HG03342 (cell line): ENCODE data around the gene RASA3.
"Not testable (repeated sequence)": the region's sequence is repeated elsewhere in the genome, so short reads cannot be mapped to it uniquely, and the experiment has no call there.

Experiments
- ATAC-seq: cut with Tn5 transposase; IDR thresholded peaks from one replicate; pipeline ENCODE4 v1.9.1; 2021; ENCODE audit warnings: mild to moderate bottlenecking, moderate library complexity; ENCODE audit not compliant: unreplicated experiment

The RASA3 gene

DNA sequence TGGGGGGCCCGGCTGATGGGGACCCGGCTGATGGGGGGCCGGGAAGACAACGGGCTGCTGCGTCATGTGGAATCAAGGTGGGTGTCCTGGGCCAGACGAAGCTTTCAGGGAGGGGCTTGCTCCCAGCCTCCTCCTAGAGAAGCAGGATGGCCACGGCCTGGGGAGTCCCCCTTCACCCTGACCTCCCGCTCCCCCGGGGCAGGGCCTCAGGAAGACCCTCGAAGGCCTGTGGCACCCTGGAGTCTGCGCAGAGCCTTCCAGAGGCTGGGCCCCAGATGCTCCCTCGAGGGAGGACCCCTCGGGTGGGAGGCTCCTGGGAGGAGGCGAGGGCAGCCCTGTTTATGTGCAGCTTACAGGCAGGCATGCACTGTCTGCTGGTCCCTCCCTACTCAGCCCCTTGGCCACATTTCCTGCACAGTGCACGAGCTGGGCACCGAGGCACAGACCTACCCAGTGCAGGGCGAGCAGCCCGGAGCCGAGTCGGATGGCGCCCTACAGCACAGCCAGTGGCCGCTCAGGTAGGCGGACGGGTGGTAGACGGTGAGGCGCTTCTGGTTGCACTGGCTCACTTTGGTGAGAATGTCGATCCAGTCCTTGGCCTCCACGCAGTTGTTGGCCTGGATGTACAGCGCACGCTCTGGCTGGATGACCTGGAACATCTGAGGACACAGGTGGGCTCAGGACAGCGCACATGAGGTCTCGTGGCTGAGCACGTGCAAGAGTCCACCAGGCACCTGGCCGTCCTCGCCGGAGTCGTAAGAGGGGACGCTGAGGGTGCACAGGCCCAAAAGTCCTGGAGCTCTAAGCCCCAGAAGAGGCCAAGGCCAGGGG is 136.1 kb downstream of the RASA3 start:
- no peak for ATAC-seq

DNA sequence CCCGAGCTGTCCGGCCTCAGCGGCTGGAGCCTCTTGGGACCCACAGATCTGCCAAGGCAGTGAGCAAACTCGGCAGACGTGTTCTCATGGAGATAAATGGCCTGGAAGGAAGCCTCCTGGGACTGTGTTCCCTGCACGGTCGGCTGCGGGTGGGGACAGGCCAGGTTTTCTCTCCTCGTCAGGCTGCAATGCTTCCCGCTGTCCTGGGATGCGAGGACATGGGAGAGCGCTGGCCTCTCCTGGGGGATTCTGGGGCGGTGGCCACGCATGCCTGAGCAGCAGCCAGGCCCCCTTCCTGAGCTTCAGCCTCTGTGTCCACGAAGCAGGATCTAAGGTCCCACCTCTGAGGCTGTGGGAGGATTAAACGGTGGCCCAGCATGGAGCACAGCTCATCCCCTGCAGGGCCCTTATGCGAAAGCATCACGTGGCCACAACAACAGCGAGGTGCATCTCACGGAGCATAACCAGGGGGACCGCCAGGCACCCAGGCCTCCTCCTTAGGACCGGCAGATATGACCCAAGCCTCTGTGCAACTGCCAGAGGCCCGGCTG is 137.3 kb downstream of the RASA3 start:
- ATAC-seq = no peak

DNA sequence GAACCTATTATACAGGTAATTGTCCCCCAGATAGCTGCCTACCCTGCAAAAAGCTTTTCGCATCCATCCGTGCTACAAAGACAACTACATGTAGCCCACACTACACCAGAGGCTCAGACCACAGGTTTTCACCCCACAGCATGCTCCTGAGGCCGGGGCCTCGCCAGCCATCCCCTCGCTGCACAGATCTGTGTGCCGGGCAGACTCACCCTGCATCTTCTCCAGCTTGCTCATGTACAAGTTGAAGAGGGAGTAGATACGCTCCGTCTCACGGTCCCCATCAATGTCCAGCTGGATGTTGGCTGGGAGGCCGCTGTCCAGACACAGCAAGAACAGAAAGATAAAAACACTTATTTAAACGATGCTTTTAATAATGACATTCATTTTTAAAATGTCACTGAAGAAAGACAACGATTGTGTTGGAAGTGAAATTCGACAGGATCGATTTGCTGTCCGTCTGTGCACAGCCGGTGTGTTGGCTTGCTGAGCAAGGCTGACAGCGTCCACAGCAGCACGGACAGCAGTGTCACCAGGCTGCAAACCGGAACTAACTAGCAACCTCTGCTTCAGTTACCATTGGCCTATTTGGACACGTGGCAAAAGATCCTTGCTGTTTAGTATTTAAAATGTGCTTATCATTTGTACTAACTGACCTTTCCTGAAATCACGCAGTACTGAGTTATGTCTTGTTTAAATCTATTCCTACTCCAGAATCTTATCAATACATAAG is 140.0 kb downstream of the RASA3 start:
- no peak for ATAC-seq

DNA sequence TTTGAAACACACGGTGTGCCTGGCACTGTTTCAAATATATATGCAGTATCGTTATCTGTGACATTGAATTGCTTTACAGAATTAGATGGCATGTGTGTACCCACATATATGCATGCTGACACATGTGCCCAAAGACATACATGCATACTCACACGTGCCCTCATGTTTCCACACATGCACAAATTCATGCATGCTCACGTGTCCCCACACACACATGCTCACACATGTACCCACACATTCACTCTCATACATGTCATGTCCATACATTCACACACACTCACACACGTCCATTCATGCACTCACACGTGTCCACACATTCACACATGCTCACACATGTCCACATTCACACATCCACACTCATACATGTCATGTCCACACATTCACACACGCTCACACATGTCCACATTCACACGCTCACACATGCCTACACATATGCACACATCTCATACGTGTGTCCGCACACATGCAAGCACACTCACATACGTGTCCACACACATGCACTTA is 140.7 kb downstream of the RASA3 start:
- ATAC-seq = no peak

DNA sequence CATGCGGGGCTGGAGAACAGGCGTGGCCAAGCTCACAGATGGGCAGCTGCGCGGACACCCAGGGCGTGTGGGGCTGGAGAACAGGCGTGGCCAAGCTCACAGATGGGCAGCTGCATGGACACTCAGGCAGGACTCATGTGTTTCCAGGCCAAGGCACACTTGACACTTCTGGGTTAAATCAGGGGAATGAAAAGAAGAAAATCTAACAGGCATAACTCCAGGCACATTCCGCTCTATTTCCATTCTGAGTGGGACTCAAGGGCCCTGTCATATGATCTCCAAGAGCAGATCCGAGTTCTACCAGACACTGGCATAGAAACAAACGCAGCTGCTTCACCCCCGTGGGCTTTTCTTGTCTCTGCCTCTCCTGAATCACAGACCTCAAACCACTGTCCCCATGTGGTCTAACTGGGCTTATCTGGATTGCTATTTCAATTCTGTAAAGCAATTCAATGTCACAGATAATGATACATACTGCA is 141.2 kb downstream of the RASA3 start:
- no peak for ATAC-seq

DNA sequence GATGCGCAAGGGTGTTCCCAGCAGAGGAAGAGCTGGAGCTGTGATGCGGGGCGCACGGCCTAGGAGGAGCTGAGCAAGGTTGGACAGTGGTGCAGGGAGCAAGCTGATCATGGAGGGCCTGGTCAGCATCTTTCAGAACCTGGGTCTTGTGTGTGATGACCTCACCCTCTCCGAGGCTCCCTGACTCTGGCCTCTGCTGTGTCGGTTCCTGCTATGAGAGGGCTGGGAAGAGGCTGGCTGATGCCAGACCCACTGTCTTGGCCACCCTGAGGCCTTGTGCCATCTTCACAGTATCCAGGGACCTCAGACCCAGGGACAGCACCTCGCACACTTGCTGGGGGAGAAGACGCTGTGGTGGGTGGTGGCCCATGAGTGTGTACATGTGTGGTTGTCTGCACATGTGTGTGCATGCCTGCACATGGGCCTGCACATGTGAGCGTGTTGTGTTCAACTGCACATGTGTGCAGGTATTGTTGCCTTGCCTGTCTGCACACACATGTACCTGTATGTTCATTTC is 142.0 kb downstream of the RASA3 start:
- ATAC-seq = no peak

DNA sequence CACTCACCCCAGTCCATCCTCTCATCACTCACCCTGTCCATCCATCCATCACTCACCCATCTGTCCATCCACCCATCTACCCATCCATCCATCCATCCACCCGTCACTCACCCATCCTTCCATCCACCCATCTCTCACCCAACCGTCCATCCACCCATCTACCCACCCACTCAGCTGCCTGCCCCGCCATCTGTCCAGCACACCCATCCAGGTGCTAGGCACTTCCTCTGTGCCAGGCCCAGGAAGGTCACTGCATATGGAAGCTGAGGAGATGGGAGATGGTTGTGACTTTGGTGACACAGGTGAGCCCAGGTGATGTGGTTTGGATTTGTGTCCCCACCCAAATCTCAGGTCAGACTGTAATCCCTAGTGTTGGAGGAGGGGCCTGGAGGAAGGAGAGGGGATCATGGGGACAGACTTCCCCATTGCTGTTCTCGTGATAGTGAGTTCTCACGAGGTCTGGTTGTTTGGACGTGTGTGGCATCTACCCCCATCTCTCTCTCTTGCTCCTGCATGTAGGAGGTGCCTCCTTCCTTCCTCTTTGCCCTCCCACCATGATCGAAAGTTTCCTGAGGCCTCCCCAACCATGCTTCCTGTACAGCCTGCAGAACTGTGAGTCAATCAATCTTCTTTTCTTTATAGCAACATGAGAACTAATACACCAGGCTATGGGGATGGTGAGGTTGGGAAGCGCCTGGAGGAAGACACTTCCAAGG is 142.7 kb downstream of the RASA3 start:
- ATAC-seq = no peak

DNA sequence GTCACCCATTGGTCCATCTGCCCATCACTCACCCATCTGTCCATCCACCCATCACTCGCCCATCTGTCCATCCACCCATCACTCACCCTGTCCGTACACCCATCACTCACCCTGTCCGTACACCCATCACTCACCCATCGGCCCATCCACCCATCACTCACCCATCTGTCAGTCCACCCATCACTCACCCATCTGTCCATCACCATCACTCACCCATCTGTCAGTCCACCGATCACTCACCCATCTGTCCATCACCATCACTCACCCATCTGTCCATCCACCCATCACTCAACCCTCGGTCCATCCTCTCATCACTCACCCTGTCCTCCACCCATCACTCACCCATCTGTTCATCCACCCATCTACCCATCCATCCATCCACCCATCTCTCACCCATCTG is 143.6 kb downstream of the RASA3 start:
- not testable (repeated sequence) for ATAC-seq

DNA sequence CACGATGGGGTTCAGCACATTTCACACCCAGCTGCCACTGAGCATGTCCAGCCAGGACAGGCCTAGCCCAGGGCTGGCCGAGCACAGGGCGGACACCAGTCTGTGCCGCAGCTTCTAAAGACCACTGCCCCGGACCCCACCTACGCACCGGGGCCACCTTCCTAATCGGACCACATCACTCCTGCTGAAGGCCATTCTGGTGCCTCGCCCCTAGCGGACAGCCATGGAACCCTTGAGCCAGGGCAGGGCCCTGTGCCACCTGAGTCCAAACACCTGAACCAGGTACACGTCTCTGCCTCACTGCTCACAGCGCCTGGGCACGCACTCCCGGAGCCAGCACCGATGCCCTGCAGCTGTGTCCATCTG is 150.1 kb downstream of the RASA3 start:
- ATAC-seq = no peak

DNA sequence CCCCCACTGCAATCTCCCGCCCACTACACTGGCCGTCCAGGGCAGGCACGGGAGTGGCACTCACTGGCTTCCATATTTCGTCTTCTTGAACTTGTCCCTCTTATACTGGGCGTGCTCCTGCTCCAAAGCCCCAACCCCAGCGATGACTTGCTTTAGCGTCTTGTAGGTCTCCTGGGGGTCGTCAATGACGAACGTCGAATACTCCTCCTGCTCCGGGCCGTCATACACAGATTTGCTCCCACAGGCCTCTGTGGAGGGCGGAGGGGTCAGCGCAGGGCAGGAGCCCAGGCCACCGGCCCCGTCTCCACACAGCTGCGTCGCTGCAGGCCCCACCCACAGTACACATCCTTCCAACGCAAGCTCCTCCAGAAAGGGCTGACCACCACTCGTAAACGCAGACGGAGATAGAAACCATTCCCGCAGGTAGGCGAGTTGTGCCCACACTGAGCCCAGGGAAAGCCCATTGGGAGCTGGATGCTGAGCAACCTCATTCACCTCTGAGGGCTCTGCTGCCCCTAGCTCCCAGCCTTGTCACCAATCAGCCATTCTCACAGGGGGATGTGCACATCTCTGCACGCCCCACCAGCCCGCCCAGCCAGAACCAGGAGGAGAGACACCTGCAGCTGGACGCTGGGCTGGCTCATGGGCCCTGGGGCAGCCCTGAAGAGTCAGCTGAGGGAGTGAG is 150.7 kb downstream of the RASA3 start:
- no peak for ATAC-seq

DNA sequence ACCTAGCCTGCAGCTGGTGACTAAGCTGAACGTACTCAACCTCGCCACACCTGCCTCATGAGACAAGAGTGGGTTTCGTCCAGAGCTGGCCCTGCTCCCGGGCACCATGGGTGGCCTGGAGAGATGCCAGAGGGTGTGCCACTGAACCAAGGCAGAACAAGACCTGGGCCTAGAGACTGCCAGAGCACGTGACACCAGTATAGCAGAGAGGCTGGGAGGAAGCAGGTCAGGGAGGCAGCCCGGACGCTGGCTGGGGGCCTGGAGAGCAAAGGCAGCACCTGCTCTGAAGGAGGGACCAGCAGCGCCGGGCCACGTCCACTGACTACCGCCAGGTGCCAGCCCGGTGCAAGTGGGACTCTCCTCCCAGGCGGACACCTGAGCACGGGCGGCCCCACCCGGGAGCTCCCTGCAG is 151.2 kb downstream of the RASA3 start:
- ATAC-seq = no peak

DNA sequence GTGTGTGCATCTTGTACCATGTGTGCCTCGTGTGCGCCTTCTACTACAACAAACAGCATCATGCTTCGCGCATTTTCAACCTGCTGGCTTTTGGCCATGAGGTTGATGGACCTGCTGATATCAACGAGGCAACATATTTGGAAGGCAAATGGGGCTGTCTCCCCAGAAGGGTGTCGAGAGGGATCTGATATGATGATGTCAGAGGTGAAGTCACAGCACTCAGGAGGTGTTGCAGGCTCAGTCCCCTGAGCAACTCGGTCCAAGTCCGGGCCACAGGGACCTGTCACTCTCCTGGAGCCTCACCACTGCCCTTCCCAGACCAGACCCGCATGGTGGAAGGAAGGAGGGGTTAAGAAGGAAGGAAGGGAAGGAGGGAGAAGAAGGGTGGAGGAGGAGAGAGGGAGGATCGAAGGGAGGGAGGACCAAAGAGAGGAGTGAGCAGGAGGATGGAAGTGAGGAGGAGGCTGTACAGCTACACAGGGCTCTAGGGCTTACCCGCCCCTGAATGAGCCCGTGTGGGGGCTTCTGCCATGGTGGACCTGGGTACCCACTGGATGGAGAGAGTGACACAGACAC is 151.8 kb downstream of the RASA3 start:
- ATAC-seq = no peak

DNA sequence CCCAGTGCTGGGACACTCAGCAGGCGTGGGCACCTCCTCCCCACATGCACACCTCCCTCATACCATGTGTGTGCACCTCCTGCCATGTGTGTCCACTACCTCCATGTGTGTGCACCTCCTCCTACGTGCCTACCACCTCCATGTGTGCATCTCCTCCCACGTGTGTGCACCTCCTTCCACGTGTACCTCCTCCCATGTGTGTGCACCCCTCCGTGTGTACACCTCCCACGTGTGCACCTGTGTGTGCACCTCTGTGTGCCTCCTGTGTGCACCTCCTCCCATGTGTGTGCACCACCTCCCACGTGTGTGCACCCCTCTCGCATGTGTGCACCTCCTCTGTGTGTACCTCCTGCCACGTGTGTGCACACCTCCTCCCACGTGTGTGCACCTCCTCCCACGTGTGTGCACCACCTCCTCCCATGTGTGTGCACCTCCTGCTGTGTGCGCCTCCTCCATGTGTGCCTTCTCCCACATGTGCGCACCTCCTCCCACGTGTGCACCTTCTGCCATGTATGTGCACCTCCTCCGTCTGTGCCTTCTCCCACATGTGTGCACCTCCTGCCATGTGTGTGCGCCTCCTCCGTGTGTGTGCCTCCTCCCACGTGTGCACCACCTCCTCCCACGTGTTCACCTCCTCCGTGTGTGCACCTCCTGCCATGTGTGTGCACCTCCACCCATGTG is 152.5 kb downstream of the RASA3 start:
- ATAC-seq = no peak

DNA sequence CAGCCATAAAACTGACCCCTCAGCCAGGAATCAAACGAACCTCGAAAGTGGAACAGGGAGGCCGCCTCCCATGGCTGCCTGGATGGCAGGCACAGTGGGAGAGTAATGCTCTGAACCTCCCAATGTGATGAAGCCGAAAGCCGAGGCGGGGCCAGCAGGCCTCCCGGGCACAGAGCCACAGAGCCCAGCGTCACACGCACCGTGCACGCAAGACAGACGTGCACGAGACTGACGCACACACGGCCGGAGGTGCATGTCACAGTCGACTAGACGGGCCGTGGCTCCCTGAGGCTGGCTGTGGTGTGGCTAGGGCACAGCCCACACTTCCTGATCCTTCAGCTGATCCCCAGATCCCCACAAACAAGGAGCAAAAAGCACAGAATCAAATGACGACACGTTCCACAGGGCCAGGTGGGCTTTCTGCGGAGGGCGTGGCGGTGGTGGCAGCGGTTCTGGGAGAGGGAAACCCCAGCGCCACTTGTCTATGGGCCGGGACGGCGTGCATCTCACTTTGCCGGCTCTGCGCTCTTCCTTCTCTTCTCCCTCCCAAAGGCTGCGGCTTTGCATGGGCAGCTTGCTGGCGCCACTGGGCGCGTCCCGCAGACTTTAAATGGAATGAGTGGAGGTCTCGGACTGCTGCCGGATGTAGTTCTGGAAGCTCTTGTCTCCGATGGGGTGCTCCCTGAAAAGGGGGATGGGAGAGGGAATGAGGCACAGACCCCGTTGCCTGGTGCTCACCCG is 153.5 kb downstream of the RASA3 start:
- no peak for ATAC-seq

DNA sequence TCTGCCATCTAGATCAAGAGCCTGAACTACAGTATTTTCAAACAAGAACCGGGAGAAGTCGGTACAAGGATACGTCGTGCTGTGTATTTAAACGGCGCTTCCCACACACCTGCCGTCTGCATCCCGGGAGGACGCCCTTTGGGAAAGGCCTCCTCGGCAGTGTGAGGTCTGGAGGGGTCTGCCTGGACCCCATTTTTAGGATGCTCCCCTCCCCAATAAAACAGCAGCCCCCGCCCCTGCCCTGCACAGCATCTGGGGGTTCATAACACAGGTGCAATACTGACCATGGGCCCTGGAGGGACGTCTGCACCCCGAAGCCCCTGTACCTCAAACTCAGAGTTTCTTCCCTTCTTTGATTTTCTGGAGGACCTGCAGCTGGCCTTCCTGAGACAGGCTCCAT is 154.4 kb downstream of the RASA3 start:
- no peak for ATAC-seq

DNA sequence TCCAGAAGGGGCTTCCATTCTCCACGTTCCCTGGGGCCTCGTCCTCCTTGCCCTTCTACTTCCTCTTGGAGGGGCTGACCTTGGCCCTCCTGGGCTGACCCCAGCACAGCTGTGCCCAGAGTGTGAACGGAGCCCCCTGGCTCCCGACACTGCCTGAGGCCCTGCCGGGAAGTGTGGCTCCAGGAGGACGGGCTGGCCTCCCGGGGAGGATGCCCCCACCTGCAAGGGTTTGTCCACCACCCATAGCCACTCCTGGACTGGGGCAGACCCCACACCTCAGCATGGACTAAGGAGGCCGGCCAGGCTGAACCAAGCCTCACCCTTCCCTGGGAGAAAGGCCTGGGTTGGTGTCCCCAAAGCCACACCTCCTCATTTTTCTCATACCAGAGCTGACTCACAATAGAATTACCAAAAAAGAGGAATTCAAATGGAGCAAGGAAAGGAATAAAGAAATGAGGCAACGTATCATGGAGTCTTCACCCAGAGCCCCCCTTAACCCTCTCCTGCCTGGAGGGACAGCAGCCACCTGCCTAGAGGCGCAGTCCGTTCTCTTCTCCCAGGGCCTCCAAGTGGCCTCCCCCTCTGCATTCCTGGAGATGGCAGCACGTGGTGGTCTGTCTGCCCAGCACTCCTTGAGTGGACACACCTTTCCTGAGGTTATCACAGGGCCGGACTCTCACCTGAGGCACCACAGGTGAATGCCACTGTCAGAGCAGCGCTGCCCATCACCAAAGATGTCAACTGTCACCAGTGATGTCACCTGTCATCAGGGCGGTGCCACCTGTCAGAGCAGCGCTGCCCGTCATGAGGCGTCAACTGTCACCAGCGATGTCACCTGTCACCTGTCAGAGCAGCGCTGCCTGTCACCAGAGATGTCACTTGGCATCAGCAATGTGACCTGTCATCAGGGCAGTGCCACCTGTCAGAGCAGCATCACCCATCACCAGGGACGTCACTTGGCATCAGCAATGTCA is 155.4 kb downstream of the RASA3 start:
- ATAC-seq = no peak

DNA sequence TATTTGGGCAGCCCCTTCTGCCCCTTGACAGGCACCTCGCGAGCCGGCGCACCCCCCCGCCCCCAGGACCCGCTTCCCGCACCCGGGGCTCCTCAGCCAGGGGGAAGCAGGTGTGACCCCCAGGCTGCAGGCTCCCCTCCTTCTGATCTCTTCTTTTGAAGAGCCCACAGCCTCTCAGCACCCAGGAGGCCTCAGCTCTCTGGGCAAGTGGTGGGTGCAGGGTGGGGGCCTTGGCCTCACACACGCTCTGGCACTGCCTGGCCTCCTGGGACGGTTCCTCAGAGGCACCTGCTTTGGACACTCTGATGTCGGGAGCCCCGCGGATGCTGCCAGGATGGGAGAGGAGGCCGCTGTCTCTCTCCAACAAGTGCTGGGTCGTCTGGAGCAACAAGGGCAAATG is 157.0 kb downstream of the RASA3 start:
- no peak for ATAC-seq
